Activated CD8-positive, alpha-beta memory T cell treated with anti-CD3 and anti-CD28 coated beads, Interleukin-2, amount 50 U/mL, for 24 hours (primary cell): ENCODE measurements around the gene GUCA2B.

Experiments
- DNase-seq: peaks from one replicate; pipeline ENCODE4 v3.0.0-alpha.2; 2020; ENCODE audit errors: extremely low read depth

Gene GUCA2B

GRCh38 chr1:42152907-42153600 is at the start of gene GUCA2B:
Gene GUCA2B (plus strand): TSS chr1:42153410. CDS start chr1:42153451, 41 bp downstream.
- DNase-seq: no peak

GRCh38 chr1:42105025-42105424 is 48.2 kb upstream of the GUCA2B start:
- DNase-seq: no peak

- DNase-seq: no peak
Measured at GRCh38 chr1:42108309-42108708, 44.9 kb upstream of the GUCA2B start.

- DNase-seq: no peak
Measured at GRCh38 chr1:42109600-42109999, 43.6 kb upstream of the GUCA2B start.

- no peak for DNase-seq
Measured at GRCh38 chr1:42114229-42114628, 39.0 kb upstream of the GUCA2B start.

GRCh38 chr1:42117214-42117613 is 36.0 kb upstream of the GUCA2B start:
- DNase-seq: no peak

GRCh38 chr1:42118125-42118524 is 35.1 kb upstream of the GUCA2B start:
- no peak for DNase-seq

GRCh38 chr1:42122408-42122807 is 30.8 kb upstream of the GUCA2B start:
- no peak for DNase-seq

GRCh38 chr1:42125552-42125951 is 27.7 kb upstream of the GUCA2B start:
- DNase-seq: no peak

- DNase-seq: no peak
Measured at GRCh38 chr1:42127767-42128166, 25.4 kb upstream of the GUCA2B start.

- no peak for DNase-seq
Measured at GRCh38 chr1:42128499-42128898, 24.7 kb upstream of the GUCA2B start.

- DNase-seq: no peak
Measured at GRCh38 chr1:42128964-42129363, 24.2 kb upstream of the GUCA2B start.

GRCh38 chr1:42130061-42130660 is 23.0 kb upstream of the GUCA2B start:
- DNase-seq: no peak

GRCh38 chr1:42133390-42133789 is 19.8 kb upstream of the GUCA2B start:
- DNase-seq: no peak

GRCh38 chr1:42133809-42134526 is 19.2 kb upstream of the GUCA2B start:
- DNase-seq: no peak

GRCh38 chr1:42135426-42135825 is 17.8 kb upstream of the GUCA2B start:
- DNase-seq: no peak

GRCh38 chr1:42136466-42136865 is 16.7 kb upstream of the GUCA2B start:
- no peak for DNase-seq

GRCh38 chr1:42137766-42138165 is 15.4 kb upstream of the GUCA2B start:
- no peak for DNase-seq

GRCh38 chr1:42138586-42138985 is 14.6 kb upstream of the GUCA2B start:
- DNase-seq: no peak

GRCh38 chr1:42139444-42139843 is 13.8 kb upstream of the GUCA2B start:
- DNase-seq: no peak

GRCh38 chr1:42140191-42140590 is 13.0 kb upstream of the GUCA2B start:
- no peak for DNase-seq

GRCh38 chr1:42141978-42142377 is 11.2 kb upstream of the GUCA2B start:
- DNase-seq: no peak
